H9 (cell line): ENCODE data around the gene PRRX1. TPM values are rescaled to one million over a fixed set of nuclear protein-coding genes. Genes with fewer than 3 reads are reported as not detected.

Source experiments
- DNase-seq: peaks from one replicate; pipeline ENCODE4 v3.0.0-alpha.2; 2017
- H2AFZ ChIP-seq: one replicate; pipeline ENCODE4 v1.6.1; 2013; ENCODE audit warnings: mild to moderate bottlenecking, low read length, control low read depth, moderate library complexity
- H2AK5ac ChIP-seq: 2 replicates; pipeline ENCODE4 v1.6.1; 2013; ENCODE audit warnings: low read length, control low read depth, mixed read lengths; ENCODE audit not compliant: insufficient read length
- H2BK120ac ChIP-seq: one replicate; pipeline ENCODE4 v1.6.1; 2013; ENCODE audit warnings: low read depth, mild to moderate bottlenecking, low read length, control low read depth, inconsistent platforms; ENCODE audit not compliant: poor library complexity, severe bottlenecking
- H2BK12ac ChIP-seq: 2 replicates; pipeline ENCODE4 v1.6.1; 2013; ENCODE audit warnings: low read length, control low read depth, mixed read lengths, low read depth; ENCODE audit not compliant: insufficient read length
- H2BK15ac ChIP-seq: 2 replicates; pipeline ENCODE4 v1.6.1; 2013; ENCODE audit warnings: low read depth, low read length, control low read depth
- H2BK20ac ChIP-seq: one replicate; pipeline ENCODE4 v1.6.1; 2013; ENCODE audit warnings: low read depth, mild to moderate bottlenecking, low read length, control low read depth, inconsistent platforms; ENCODE audit not compliant: poor library complexity, severe bottlenecking
- H2BK5ac ChIP-seq: 2 replicates; pipeline ENCODE4 v1.6.1; 2013; ENCODE audit warnings: low read length, control low read depth, mixed read lengths; ENCODE audit not compliant: insufficient read length
- H3K14ac ChIP-seq: 2 replicates; pipeline ENCODE4 v1.6.1; 2013; ENCODE audit warnings: low read length, control low read depth; ENCODE audit not compliant: insufficient read depth
- H3K18ac ChIP-seq: 2 replicates; pipeline ENCODE4 v1.6.1; 2013; ENCODE audit warnings: low read depth, mild to moderate bottlenecking, mixed read lengths, low read length, control low read depth; ENCODE audit not compliant: insufficient read length
- H3K23ac ChIP-seq: 2 replicates; pipeline ENCODE4 v1.6.1; 2013; ENCODE audit warnings: low read length, control low read depth, mixed read lengths, low read depth; ENCODE audit not compliant: insufficient read length
- H3K23me2 ChIP-seq: 2 replicates; pipeline ENCODE4 v1.6.1; 2013; ENCODE audit warnings: low read depth, mild to moderate bottlenecking, mixed read lengths, low read length, control low read depth; ENCODE audit not compliant: insufficient read length, poor library complexity, severe bottlenecking
- H3K27ac ChIP-seq: 2 replicates; pipeline ENCODE4 v1.5.1; 2013; ENCODE audit warnings: low read length, control low read depth, mixed read lengths, low read depth; ENCODE audit not compliant: insufficient read length
- H3K27me3 ChIP-seq: 2 replicates; pipeline ENCODE4 v1.6.1; 2013; ENCODE audit warnings: low read length, control low read depth, inconsistent platforms; ENCODE audit not compliant: insufficient read depth
- H3K4ac ChIP-seq: 2 replicates; pipeline ENCODE4 v1.6.1; 2013; ENCODE audit warnings: low read depth, mild to moderate bottlenecking, control low read depth, inconsistent platforms, low read length, moderate library complexity
- H3K4me1 ChIP-seq: 2 replicates; pipeline ENCODE4 v1.6.1; 2013; ENCODE audit warnings: low read length, control low read depth, inconsistent platforms; ENCODE audit not compliant: insufficient read depth
- H3K4me2 ChIP-seq: 2 replicates; pipeline ENCODE4 v1.6.1; 2013; ENCODE audit warnings: low read length, control low read depth, mixed read lengths; ENCODE audit not compliant: insufficient read length, insufficient read depth
- H3K56ac ChIP-seq: 2 replicates; pipeline ENCODE4 v1.6.1; 2013; ENCODE audit warnings: low read depth, mild to moderate bottlenecking, mixed read lengths, low read length, control low read depth; ENCODE audit not compliant: insufficient read length
- H3K79me1 ChIP-seq: 2 replicates; pipeline ENCODE4 v1.6.1; 2013; ENCODE audit warnings: low read depth, mild to moderate bottlenecking, moderate library complexity, low read length, control low read depth, inconsistent platforms; ENCODE audit not compliant: insufficient read depth, poor library complexity, severe bottlenecking
- H3K79me2 ChIP-seq: 2 replicates; pipeline ENCODE4 v1.6.1; 2013; ENCODE audit warnings: low read length, control low read depth, inconsistent platforms; ENCODE audit not compliant: insufficient read depth
- H3K9ac ChIP-seq: 2 replicates; pipeline ENCODE4 v1.6.1; 2013; ENCODE audit warnings: low read length, control low read depth, mixed read lengths; ENCODE audit not compliant: insufficient read length; ENCODE audit errors: extremely low read depth
- H3K9me3 ChIP-seq: one replicate; pipeline ENCODE4 v1.6.1; 2013; ENCODE audit warnings: low read depth, low read length, inconsistent platforms; ENCODE audit not compliant: control insufficient read depth
- H3T11ph ChIP-seq: one replicate; pipeline ENCODE4 v1.6.1; 2013; ENCODE audit warnings: mild to moderate bottlenecking, low read length, control low read depth, inconsistent platforms
- H4K20me1 ChIP-seq: one replicate; pipeline ENCODE4 v1.6.1; 2013; ENCODE audit not compliant: control insufficient read depth, insufficient read length, insufficient read depth
- H4K5ac ChIP-seq: 2 replicates; pipeline ENCODE4 v1.6.1; 2013; ENCODE audit warnings: low read depth, mild to moderate bottlenecking, mixed read lengths, low read length, control low read depth; ENCODE audit not compliant: insufficient read length
- H4K8ac ChIP-seq: replicated peaks from 2 replicates; pipeline ENCODE4 v1.6.1; 2013; ENCODE audit warnings: low read length, control low read depth, mixed read lengths, low read depth; ENCODE audit not compliant: insufficient read length
- H4K91ac ChIP-seq: 2 replicates; pipeline ENCODE4 v1.6.1; 2013; ENCODE audit warnings: low read depth, mild to moderate bottlenecking, moderate library complexity, mixed read lengths, low read length, control low read depth; ENCODE audit not compliant: insufficient read length
- H3K27ac Mint-ChIP-seq, 3 experiments: 2 replicates in 2 of 3; 3 replicates in 1 of 3; pipeline ENCODE4 v1.8.0; 2020 to 2021; ENCODE audit warnings: mixed read lengths in 3 of 3, mild to moderate bottlenecking in 1 of 3, moderate library complexity in 1 of 3
- H3K27me3 Mint-ChIP-seq: 2 replicates; pipeline ENCODE4 v1.8.0; 2021; ENCODE audit warnings: low read depth, mild to moderate bottlenecking, moderate library complexity, mixed read lengths
- H3K36me3 Mint-ChIP-seq, 3 experiments: 2 replicates in 2 of 3; 3 replicates in 1 of 3; pipeline ENCODE4 v1.8.0; 2020 to 2021; ENCODE audit warnings: low read depth in 3 of 3, mixed read lengths in 3 of 3; ENCODE audit not compliant: insufficient read depth in 1 of 3
- H3K4me1 Mint-ChIP-seq, 2 experiments: 2 replicates each; pipeline ENCODE4 v1.8.0; 2020; ENCODE audit warnings: mixed read lengths in 2 of 2
- H3K4me3 Mint-ChIP-seq, 2 experiments: 2 replicates in 1 of 2; 3 replicates in 1 of 2; pipeline ENCODE4 v1.8.0; 2020 to 2021; ENCODE audit warnings: mild to moderate bottlenecking in 2 of 2, mixed read lengths in 2 of 2, moderate library complexity in 1 of 2
- H3K9me3 Mint-ChIP-seq, 2 experiments: 2 replicates in 1 of 2; 3 replicates in 1 of 2; pipeline ENCODE4 v1.8.0; 2020; ENCODE audit warnings: mild to moderate bottlenecking in 2 of 2, mixed read lengths in 2 of 2, moderate library complexity in 1 of 2
- CTCF ChIP-seq: fragments of 200-600 bp; sonication (generic); conservative IDR thresholded peaks from 3 replicates; pipeline ENCODE4 v1.8.0; 2021; ENCODE audit warnings: antibody characterized with exemption, mild to moderate bottlenecking
- total RNA-seq: library from RNA; stranded (reverse); gene quantifications from 2 replicates; pipeline ENCODE4 v1.2.1, GENCODE V29; 2021

The PRRX1 gene
- total RNA-seq, 1 experiment from 2014 or later = not detected

GRCh38 chr1:170691258-170691657 is 27.3 kb downstream of the PRRX1 start:
- no peak for TF ChIP-seq CTCF
- Mint-ChIP-seq H3K27ac (no peak overlapping the region), H3K4me1 (peaks cover 0 to 3% of the 10 kb centered on the region in 2 experiments; a peak in 2 of 4 replicates), H3K4me3 (no peak overlapping the region), H3K27me3 (no peaks in the 10 kb centered on the region; the same call in 1 of the 2 replicates), H3K36me3 (no peaks in the 10 kb centered on the region), H3K9me3 (no peaks in the 10 kb centered on the region)
- Histone ChIP-seq H4K20me1 (no peaks in the 10 kb centered on the region), H3K23me2 (no peaks in the 10 kb centered on the region), H2BK20ac (no peak overlapping the region), H2BK15ac (no peak overlapping the region), H3K9ac (no peak overlapping the region), H4K5ac (no peak overlapping the region), H3K27ac (no peak overlapping the region), H3K14ac (no peak overlapping the region), H3T11ph (no peak overlapping the region), H4K91ac (no peak overlapping the region), H3K9me3 (no peaks in the 10 kb centered on the region), H3K4me2 (no peak overlapping the region), H3K4ac (no peak overlapping the region), H2AK5ac (no peak overlapping the region), H2BK12ac (no peak overlapping the region), H3K23ac (no peak overlapping the region), H3K56ac (no peak overlapping the region), H2BK120ac (no peak overlapping the region), H2BK5ac (no peak overlapping the region), H4K8ac (no peak overlapping the region), H2AFZ (no peak overlapping the region), H3K79me1 (no peaks in the 10 kb centered on the region), H3K27me3 (no peaks in the 10 kb centered on the region), H3K18ac (no peak overlapping the region), H3K79me2 (no peaks in the 10 kb centered on the region), H3K4me1 (no peaks in the 10 kb centered on the region)
- DNase-seq = no peak
